Endothelial cell of umbilical vein (primary cell): ENCODE measurements around the gene TREML4. TPM values are rescaled to one million over a fixed set of nuclear protein-coding genes. Genes with fewer than 3 reads are reported as not detected.

Source experiments
- BruUV-seq: library from RNA; stranded (reverse); fragments of 400-500 nt; replicated peaks from 2 replicates; lab custom pipeline; 2021; lab: Mats Ljungman, UMichigan
- CTCF ChIA-PET: fragments of 300-600, 350-600 bp; sonication (Branson Sonifier 250); formaldehyde crosslinking; loops from one replicate; lab custom pipeline; 2021; ENCODE audit warnings: antibody characterized with exemption, inconsistent platforms; lab: Charles Lee
- POLR2A ChIA-PET: fragments of 300-600, 350-600 bp; sonication (Branson Sonifier 250); formaldehyde crosslinking; loops from one replicate; lab custom pipeline; 2021; ENCODE audit warnings: antibody characterized with exemption, inconsistent platforms; lab: Charles Lee
- DNase-seq: peaks from one replicate; pipeline ENCODE4 v3.0.0-alpha.2; 2011; ENCODE audit warnings: low read depth, low spot score
- FAIRE-seq: peaks from 2 replicates; lab custom pipeline; 2011; peaks lifted over from hg19 to GRCh38; lab: Jason Lieb, UNC
- H2AFZ ChIP-seq: 2 replicates; pipeline ENCODE4 v1.6.0; 2012; ENCODE audit warnings: low read depth, low read length, control low read depth, inconsistent platforms
- H3K27ac ChIP-seq: 2 replicates; pipeline ENCODE4 v1.5.1; 2011; ENCODE audit warnings: low read depth, mild to moderate bottlenecking, control low read depth, low read length, moderate library complexity; ENCODE audit not compliant: insufficient read depth
- H3K27me3 ChIP-seq, 2 experiments: 2 replicates each; pipeline versions ENCODE4 v1.6.0 to v1.6.1; 2011; ENCODE audit warnings: low read length in 2 of 2, mixed read lengths in 1 of 2; ENCODE audit not compliant: control insufficient read depth in 2 of 2, insufficient read depth in 2 of 2
- H3K36me3 ChIP-seq, 2 experiments: 2 replicates in 1 of 2; 3 replicates in 1 of 2; pipeline ENCODE4 v1.5.1; 2011; ENCODE audit warnings: low read length in 2 of 2, mild to moderate bottlenecking in 1 of 2, moderate library complexity in 1 of 2; ENCODE audit not compliant: control insufficient read depth in 2 of 2, insufficient read depth in 2 of 2; ENCODE audit errors: extremely low read depth in 1 of 2
- H3K4me1 ChIP-seq: 3 replicates; pipeline ENCODE4 v1.5.1; 2011; ENCODE audit warnings: mild to moderate bottlenecking, low read length; ENCODE audit not compliant: control insufficient read depth, insufficient read depth; ENCODE audit errors: extremely low read depth
- H3K4me2 ChIP-seq: 2 replicates; pipeline ENCODE4 v1.6.1; 2011; ENCODE audit warnings: low read length, control low read depth, mixed read lengths; ENCODE audit not compliant: insufficient read depth
- H3K4me3 ChIP-seq, 3 experiments: fragments of 200-600 bp in 1 of 3; sonication (generic), shearing (Covaris generic) in 1 of 3; replicated peaks in 1 of 3; 2 replicates each; pipeline ENCODE4 v1.5.1; 2011 to 2016; ENCODE audit warnings: control low read depth in 3 of 3, low read length in 3 of 3, mild to moderate bottlenecking in 2 of 3, inconsistent platforms in 1 of 3, low read depth in 1 of 3, moderate library complexity in 1 of 3; ENCODE audit not compliant: insufficient read depth in 1 of 3
- H3K79me2 ChIP-seq: 2 replicates; pipeline ENCODE4 v1.6.0; 2012; ENCODE audit warnings: low read length, inconsistent platforms; ENCODE audit not compliant: control insufficient read depth, insufficient read depth
- H3K9ac ChIP-seq: replicated peaks from 2 replicates; pipeline ENCODE3; 2011; ENCODE audit warnings: low read length, control low read depth; ENCODE audit not compliant: insufficient read depth; ENCODE audit errors: extremely low read depth
- H3K9me1 ChIP-seq: replicated peaks from 3 replicates; pipeline ENCODE4 v1.6.0; 2011; ENCODE audit warnings: mild to moderate bottlenecking, low read length; ENCODE audit not compliant: control insufficient read depth, insufficient read depth; ENCODE audit errors: extremely low read depth
- H3K9me3 ChIP-seq: replicated peaks from 2 replicates; pipeline ENCODE4 v1.5.1; 2012; ENCODE audit warnings: low read length, inconsistent platforms; ENCODE audit not compliant: control insufficient read depth, insufficient read depth
- H4K20me1 ChIP-seq: replicated peaks from 2 replicates; pipeline ENCODE3; 2011; ENCODE audit warnings: mild to moderate bottlenecking, low read length; ENCODE audit not compliant: control insufficient read depth, insufficient read depth; ENCODE audit errors: extremely low read depth
- CTCF ChIP-seq, 2 donors: IDR thresholded peaks; 1 replicate in 1 of 2; 2 replicates in 1 of 2; pipeline ENCODE4 v1.5.1; 2011; ENCODE audit warnings: low read length in 2 of 2, mild to moderate bottlenecking in 2 of 2, moderate library complexity in 2 of 2, control low read depth in 1 of 2, inconsistent platforms in 1 of 2, low read depth in 1 of 2; ENCODE audit not compliant: insufficient read depth in 1 of 2; ENCODE audit errors: extremely low read depth in 1 of 2
- EZH2 ChIP-seq: IDR thresholded peaks from 2 replicates; pipeline ENCODE4 v1.6.1; 2012; ENCODE audit warnings: borderline replicate concordance, low read depth, mild to moderate bottlenecking, moderate library complexity, low read length, inconsistent platforms; ENCODE audit not compliant: severe bottlenecking
- FOS ChIP-seq: IDR thresholded peaks from 2 replicates; pipeline ENCODE4 v1.6.1; 2011; ENCODE audit warnings: mild to moderate bottlenecking, low read length, moderate library complexity, borderline replicate concordance; ENCODE audit not compliant: insufficient read depth
- GATA2 ChIP-seq: IDR thresholded peaks from 2 replicates; pipeline ENCODE4 v1.7.0; 2011; ENCODE audit warnings: low read depth, mild to moderate bottlenecking, moderate library complexity, mixed read lengths, low read length; ENCODE audit not compliant: insufficient read length, insufficient read depth
- JUN ChIP-seq: IDR thresholded peaks from 2 replicates; pipeline ENCODE4 v1.6.1; 2011; ENCODE audit warnings: borderline replicate concordance, low read depth; ENCODE audit not compliant: insufficient read length, insufficient read depth
- MYC ChIP-seq: IDR thresholded peaks from one replicate; pipeline ENCODE4 v1.6.1; 2011; ENCODE audit warnings: mild to moderate bottlenecking, low read depth, low read length
- POLR2A ChIP-seq: IDR thresholded peaks from 2 replicates; pipeline ENCODE4 v1.6.1; 2012; ENCODE audit warnings: low read depth, mild to moderate bottlenecking, control low read depth, low read length
- POLR2AphosphoS5 ChIP-seq: IDR thresholded peaks from 2 replicates; pipeline ENCODE4 v1.6.1; 2012; ENCODE audit warnings: low read depth, mild to moderate bottlenecking, control low read depth, low read length, moderate library complexity; ENCODE audit not compliant: insufficient read depth
- dilution Hi-C: fragments of 300-500 bp; cut with MboI; formaldehyde crosslinking; loops from one replicate; pipeline ENCODE4 v1.15.0; 2019; ENCODE audit warnings: low sequenced_read_pairs; ENCODE audit not compliant: extremely low pct_ligation_motif_present
- intact Hi-C: fragments of 100-400 bp; cut with micrococcal nuclease; formaldehyde crosslinking; loops from one replicate; pipeline ENCODE4 v1.10.0; 2022
- polyA plus RNA-seq, 4 experiments: library from polyadenylated mRNA; depleted of rRNA in 3 of 4; stranded (reverse) in 3 of 4; unstranded in 1 of 4; fragments of >200 nt; gene quantifications; 2 replicates each; pipeline versions ENCODE4 v1.2.1 to v1.2.3, GENCODE V29; 2011 to 2012; ENCODE audit warnings: missing spikeins in 1 of 4
- total RNA-seq: library from RNA; stranded (reverse); gene quantifications from 2 replicates; pipeline ENCODE4 v1.2.3, GENCODE V29; 2021
- TF ChIP-seq, protein P1 (sequence below): IDR thresholded peaks from 2 replicates; pipeline ENCODE4 v1.6.1; 2011; ENCODE audit not compliant: insufficient read depth, insufficient read length

Gene TREML4
- total and polyA plus RNA-seq, 2 donors (not counting 3 experiments of a cell fraction or from before 2014, with no cell fraction given): not detected

GRCh38 chr6:41193171-41193734, 34.9 kb upstream of the TREML4 start:
- H3K36me3 ChIP-seq: no peaks in the 10 kb centered on the region
- FAIRE-seq (no peak), DNase-seq (no peak)
- H3K4me2 ChIP-seq: no peak overlapping the region
- peaks cover 0 to 7% of the 10 kb centered on the region in 2 experiments for H3K27me3 ChIP-seq
- H4K20me1 ChIP-seq: no peaks in the 10 kb centered on the region
- intact Hi-C loops: no loop called here
- H3K9ac ChIP-seq: no peak overlapping the region
- H3K79me2 ChIP-seq: no peaks in the 10 kb centered on the region
- TF ChIP-seq MYC (no peak), FOS (no peak), POLR2AphosphoS5 (no peak), EZH2 (no peak), CTCF (IDR thresholded peaks at IDR 0.05; ENCODE audit: extremely low read depth in 1 of 2, insufficient read depth in 1 of 2, low read depth in 1 of 2, low read length in 2 of 2) (no peak), POLR2A (no peak), GATA2 (no peak), JUN (no peak)
- TF ChIP-seq, protein P1, sequence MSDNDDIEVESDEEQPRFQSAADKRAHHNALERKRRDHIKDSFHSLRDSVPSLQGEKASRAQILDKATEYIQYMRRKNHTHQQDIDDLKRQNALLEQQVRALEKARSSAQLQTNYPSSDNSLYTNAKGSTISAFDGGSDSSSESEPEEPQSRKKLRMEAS: no peak
- no peaks in the 10 kb centered on the region for H3K9me1 ChIP-seq
- H3K4me1 ChIP-seq: no peaks in the 10 kb centered on the region
- dilution Hi-C loops: no loop called here
- H3K4me3 ChIP-seq: no peak overlapping the region
- POLR2A ChIA-PET: no interaction called here
- H3K27ac ChIP-seq: no peak overlapping the region
- H2AFZ ChIP-seq: no peak overlapping the region
- no TSS peak for BruUV-seq
- H3K9me3 ChIP-seq: no peaks in the 10 kb centered on the region
- CTCF ChIA-PET: no interaction called here
